Activated CD8-positive, alpha-beta memory T cell treated with anti-CD3 and anti-CD28 coated beads, Interleukin-2, amount 10 ng/mL, durations not matched to agents 7 days and 5 days (primary cell): ENCODE results near the gene OR10C1. TPM values are rescaled to one million over a fixed set of nuclear protein-coding genes. Genes with fewer than 3 reads are reported as not detected.

ENCODE experiments used
- ATAC-seq: fragments of 150-1000 bp; cut with Tn5 transposase; one replicate; pipeline ENCODE4 v1.10.0; 2021; ENCODE audit warnings: moderate library complexity
- CTCF ChIA-PET: fragments of 350-600 bp; sonication (Branson Sonifier 250); formaldehyde crosslinking; loops from one replicate; lab custom pipeline; 2021; ENCODE audit warnings: antibody characterized with exemption; lab: Charles Lee
- DNase-seq: peaks from one replicate; pipeline ENCODE4 v3.0.0-alpha.2; 2020
- H3K27ac Mint-ChIP-seq: one replicate; pipeline ENCODE4 v1.8.0; 2021; ENCODE audit warnings: mild to moderate bottlenecking, mixed read lengths
- H3K27me3 Mint-ChIP-seq: one replicate; pipeline ENCODE4 v1.8.0; 2021; ENCODE audit warnings: mixed read lengths
- H3K36me3 Mint-ChIP-seq: one replicate; pipeline ENCODE4 v1.8.0; 2021; ENCODE audit warnings: mild to moderate bottlenecking, mixed read lengths
- H3K4me1 Mint-ChIP-seq: one replicate; pipeline ENCODE4 v1.8.0; 2021; ENCODE audit warnings: mixed read lengths
- H3K4me3 Mint-ChIP-seq: one replicate; pipeline ENCODE4 v1.8.0; 2021; ENCODE audit warnings: mild to moderate bottlenecking, moderate library complexity, mixed read lengths
- H3K9me3 Mint-ChIP-seq: one replicate; pipeline ENCODE4 v1.8.0; 2022; ENCODE audit warnings: low read depth, mixed read lengths
- total RNA-seq, 2 experiments: library from RNA; stranded (reverse); gene quantifications; one replicate each; pipeline ENCODE4 v1.2.3, GENCODE V29; 2021

Gene OR10C1
- total RNA-seq, 2 experiments from 2014 or later, result not detected

DNA sequence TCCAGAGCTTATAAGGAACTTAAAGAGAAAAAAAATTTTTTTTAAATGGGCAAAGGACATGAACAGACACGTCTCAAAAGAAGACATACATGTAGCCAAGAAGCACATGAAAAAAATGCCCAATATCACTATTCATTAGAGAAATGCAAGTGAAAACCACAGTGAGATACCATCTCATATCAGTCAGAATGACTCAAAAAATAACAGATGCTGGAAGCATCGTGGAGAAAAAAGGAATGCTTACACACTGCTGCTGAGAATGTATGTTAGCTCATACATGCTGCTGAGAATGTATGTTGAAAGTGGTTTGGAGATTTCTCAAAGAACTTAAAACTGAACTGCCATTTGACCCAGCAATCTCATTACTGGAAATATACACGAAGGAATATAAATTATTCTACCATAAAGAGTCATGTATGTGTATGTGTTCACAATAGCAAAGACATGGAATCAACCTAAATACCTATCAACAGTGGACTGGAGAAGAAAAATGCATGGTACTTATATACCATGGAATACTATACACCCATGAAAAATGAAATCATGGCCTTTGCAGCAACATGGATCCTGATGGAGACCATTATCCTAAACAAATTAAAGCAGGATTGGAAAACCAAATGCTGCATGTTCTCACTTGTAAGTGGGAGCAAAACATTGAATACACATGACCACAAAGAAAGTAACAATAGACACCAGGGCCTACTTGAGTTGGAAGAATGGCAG is 12.5 kb downstream of the OR10C1 start:
- Mint-ChIP-seq H3K4me1 (no peaks in the 10 kb centered on the region), H3K36me3 (no peaks in the 10 kb centered on the region), H3K4me3 (no peak overlapping the region), H3K27ac (no peak overlapping the region), H3K27me3 (peaks cover 15% of the 10 kb centered on the region), H3K9me3 (no peaks in the 10 kb centered on the region)
- CTCF ChIA-PET, result no interaction called here
- no peak for DNase-seq
- no peak for ATAC-seq

DNA sequence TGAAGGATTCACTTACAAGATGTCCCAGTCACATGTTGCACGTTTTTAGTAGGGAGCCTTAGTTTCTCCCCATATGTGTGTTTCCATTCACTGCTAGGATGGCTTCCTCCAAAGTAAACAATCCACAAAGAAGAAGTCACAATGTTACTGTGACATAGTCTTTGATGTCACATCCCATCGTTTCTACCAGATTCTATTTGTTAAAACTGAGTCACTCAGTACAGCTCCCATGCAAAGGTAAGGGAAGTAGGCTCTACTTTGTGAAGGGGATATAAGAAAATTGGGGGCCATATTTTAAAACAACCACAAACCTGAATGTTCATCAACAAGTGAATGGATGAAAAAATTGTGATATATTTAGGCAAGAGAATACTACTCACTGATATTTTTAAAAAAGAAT is 17.9 kb downstream of the OR10C1 start, which contains the start of the genes OR11A1 and OR2H1:
Gene OR11A1 (minus strand): TSS at position 101 of the 400 bp plus-strand sequence. CDS start 29,430 bp downstream, outside the sequence.
Gene OR2H1 (plus strand): TSS at position 185 of the 400 bp plus-strand sequence. CDS start 4,615 bp downstream, outside the sequence.
- no peaks in the 10 kb centered on the region for H3K36me3 Mint-ChIP-seq
- H3K27ac Mint-ChIP-seq, result no peak within 1 kb of the TSS
- CTCF ChIA-PET, result no interaction called here
- DNase-seq, result no peak
- H3K4me3 Mint-ChIP-seq, result no peak within 1 kb of the TSS
- H3K4me1 Mint-ChIP-seq, result peaks cover 2% of the 10 kb centered on the region
- peaks cover 27% of the 10 kb centered on the region for H3K27me3 Mint-ChIP-seq
- H3K9me3 Mint-ChIP-seq, result no peaks in the 10 kb centered on the region
- ATAC-seq, result no peak

DNA sequence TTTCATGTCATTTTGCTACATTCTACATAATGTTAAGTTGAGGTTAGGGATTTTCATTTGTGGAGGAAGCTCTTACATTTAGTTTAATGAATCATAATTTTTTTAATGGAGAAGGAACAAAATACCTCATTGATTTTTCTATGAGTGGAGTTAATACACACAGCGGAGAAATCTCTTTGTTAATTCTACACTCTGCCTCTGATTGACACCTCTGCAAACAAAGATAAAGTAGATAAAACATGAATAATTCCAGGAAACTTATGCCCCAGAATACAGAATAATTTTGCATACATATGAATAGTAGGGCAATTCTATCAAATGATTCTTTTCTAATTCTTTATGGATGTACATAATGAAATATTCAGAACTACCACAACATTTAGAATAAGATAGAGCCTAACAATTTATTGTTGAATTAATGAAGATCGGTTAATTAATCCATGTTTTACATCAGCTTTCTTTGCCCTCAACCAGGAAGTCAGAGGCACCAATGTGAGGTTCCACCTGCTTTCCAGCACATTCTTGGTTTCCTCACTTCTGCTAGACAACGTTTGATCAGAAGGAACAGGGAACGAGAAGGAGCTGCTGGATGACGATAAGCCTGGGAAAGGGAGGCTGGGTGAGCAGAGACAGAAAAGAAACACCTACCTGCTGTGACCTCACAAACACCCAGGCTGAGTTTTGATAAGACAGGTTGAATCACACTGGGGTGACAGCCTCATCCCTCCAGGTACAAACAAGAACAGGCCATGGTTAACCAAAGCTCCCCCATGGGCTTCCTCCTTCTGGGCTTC is 22.1 kb downstream of the OR10C1 start:
- H3K4me1 Mint-ChIP-seq, result peaks cover 2% of the 10 kb centered on the region
- no peaks in the 10 kb centered on the region for H3K36me3 Mint-ChIP-seq
- DNase-seq, result no peak
- CTCF ChIA-PET, result no interaction called here
- ATAC-seq, result no peak
- no peak overlapping the region for H3K4me3 Mint-ChIP-seq
- H3K27me3 Mint-ChIP-seq, result peaks cover 36% of the 10 kb centered on the region
- no peaks in the 10 kb centered on the region for H3K9me3 Mint-ChIP-seq
- no peak overlapping the region for H3K27ac Mint-ChIP-seq

DNA sequence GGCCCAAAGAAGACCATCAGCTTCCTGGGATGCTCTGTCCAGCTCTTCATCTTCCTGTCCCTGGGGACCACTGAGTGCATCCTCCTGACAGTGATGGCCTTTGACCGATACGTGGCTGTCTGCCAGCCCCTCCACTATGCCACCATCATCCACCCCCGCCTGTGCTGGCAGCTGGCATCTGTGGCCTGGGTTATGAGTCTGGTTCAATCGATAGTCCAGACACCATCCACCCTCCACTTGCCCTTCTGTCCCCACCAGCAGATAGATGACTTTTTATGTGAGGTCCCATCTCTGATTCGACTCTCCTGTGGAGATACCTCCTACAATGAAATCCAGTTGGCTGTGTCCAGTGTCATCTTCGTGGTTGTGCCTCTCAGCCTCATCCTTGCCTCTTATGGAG is 22.9 kb downstream of the OR10C1 start:
- DNase-seq, result no peak
- no peaks in the 10 kb centered on the region for H3K36me3 Mint-ChIP-seq
- no peak overlapping the region for H3K27ac Mint-ChIP-seq
- peaks cover 36% of the 10 kb centered on the region for H3K27me3 Mint-ChIP-seq
- no peaks in the 10 kb centered on the region for H3K9me3 Mint-ChIP-seq
- H3K4me1 Mint-ChIP-seq, result peaks cover 2% of the 10 kb centered on the region
- ATAC-seq, result no peak
- CTCF ChIA-PET, result no interaction called here
- no peak overlapping the region for H3K4me3 Mint-ChIP-seq

DNA sequence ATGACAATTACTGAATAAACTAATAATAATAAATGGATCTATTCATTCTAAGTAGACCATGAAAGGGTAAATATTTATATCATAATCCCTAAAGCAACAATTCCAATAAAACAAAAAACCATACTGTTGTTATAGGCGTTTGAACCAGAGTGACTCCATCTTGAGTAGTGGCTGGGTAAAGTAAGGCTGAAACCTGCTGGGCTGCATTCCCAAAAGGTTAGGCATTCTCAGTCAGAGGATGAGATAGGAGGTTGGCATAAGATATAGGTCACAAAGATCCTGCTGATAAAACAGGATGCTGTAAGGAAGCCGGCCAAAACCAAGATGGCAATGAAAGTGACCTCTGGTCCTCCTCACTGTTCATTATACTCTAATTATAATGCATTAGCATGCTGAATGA is 26.2 kb downstream of the OR10C1 start:
- no peak for DNase-seq
- CTCF ChIA-PET, result no interaction called here
- H3K27ac Mint-ChIP-seq, result no peak overlapping the region
- peaks cover 2% of the 10 kb centered on the region for H3K4me1 Mint-ChIP-seq
- no peaks in the 10 kb centered on the region for H3K9me3 Mint-ChIP-seq
- H3K27me3 Mint-ChIP-seq, result peaks cover 34% of the 10 kb centered on the region
- no peak overlapping the region for H3K4me3 Mint-ChIP-seq
- ATAC-seq, result no peak
- no peaks in the 10 kb centered on the region for H3K36me3 Mint-ChIP-seq

DNA sequence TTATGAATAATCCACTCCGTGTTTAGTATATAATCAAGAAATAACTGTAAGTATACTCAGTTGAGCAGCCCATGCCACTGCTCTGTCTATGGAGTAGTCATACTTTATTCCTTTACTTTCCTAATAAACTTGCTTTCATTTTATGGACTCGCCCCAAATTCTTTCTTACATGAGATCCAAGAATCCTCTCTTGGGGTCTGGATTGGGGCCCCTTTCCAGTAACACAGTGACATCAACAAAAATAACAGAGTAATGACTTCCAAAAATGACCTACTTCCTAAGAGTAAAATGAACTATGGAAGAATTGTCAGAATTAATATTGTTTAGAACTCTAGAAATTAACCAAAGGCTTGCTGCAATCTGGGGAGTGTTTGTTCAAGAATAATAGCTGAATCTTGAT is 26.7 kb downstream of the OR10C1 start:
- H3K9me3 Mint-ChIP-seq, result no peaks in the 10 kb centered on the region
- H3K27ac Mint-ChIP-seq, result no peak overlapping the region
- CTCF ChIA-PET, result no interaction called here
- no peak for DNase-seq
- peaks cover 34% of the 10 kb centered on the region for H3K27me3 Mint-ChIP-seq
- H3K36me3 Mint-ChIP-seq, result no peaks in the 10 kb centered on the region
- H3K4me1 Mint-ChIP-seq, result peaks cover 2% of the 10 kb centered on the region
- no peak overlapping the region for H3K4me3 Mint-ChIP-seq
- ATAC-seq, result no peak

DNA sequence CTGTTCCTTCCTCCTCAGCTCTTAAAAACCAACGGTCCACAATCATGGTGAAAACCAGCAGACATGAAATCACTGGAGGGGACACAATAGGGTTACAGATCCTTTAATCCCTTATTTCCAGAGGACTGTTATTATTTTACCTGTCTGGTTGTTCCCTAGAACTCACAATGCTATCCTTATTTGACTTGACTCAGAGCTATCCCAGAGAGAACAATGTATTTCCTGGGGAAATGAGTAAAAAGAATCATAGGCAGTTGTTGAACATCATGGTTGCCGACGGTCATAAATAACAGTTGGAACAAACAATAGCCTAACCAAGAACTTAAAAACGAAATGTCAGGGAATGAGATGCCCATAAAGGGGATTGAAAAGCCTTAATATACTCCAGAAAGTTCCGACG is 27.1 kb downstream of the OR10C1 start:
- DNase-seq, result no peak
- no peaks in the 10 kb centered on the region for H3K9me3 Mint-ChIP-seq
- H3K27ac Mint-ChIP-seq, result no peak overlapping the region
- no peak for ATAC-seq
- H3K4me3 Mint-ChIP-seq, result no peak overlapping the region
- peaks cover 36% of the 10 kb centered on the region for H3K27me3 Mint-ChIP-seq
- no peaks in the 10 kb centered on the region for H3K36me3 Mint-ChIP-seq
- peaks cover 2% of the 10 kb centered on the region for H3K4me1 Mint-ChIP-seq
- CTCF ChIA-PET, result no interaction called here

DNA sequence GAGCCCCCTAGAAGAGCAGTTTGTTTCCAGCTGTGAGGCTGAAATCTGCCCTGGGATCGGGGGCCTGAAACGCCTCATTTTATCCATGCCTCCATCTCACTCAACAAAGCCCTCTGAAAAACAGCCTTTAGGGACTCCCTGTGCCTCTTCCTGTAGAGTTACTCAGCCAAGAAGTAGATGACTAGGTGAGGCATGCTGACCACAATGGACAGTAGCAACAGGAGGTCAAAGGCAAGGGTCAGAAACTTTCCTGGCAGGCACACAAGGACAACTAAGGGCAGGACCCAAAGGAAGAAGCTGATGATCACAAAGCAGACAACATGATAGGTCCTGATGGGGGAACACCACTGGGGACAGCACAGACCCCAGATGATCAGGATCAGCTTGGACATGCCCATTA is 35.9 kb downstream of the OR10C1 start:
- H3K36me3 Mint-ChIP-seq, result no peaks in the 10 kb centered on the region

DNA sequence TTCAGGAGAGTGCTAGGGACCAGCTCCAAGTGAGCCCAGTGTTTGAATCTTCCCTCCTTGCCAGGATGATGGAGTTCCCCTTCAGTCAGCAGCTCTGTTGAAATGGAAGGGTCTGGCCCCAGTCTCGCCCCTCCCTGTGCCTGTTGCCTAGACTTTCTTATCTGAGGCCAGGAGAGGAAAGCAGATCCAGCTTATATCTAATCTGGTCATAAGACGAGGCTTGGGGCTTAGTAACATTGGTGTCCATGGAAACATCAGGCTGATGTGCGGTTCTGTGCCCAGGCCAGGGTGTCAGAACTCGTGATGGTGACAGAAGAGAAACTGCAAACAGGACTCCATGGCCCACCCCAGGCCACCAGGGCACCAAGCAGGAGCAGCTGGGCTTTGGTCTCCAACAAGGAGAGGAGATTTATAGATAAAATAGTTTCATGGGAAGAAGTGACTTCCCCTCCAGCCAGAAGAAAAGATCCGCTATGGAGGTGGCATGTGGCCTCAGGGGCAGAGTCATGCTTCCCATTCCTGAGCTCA is 38.9 kb downstream of the OR10C1 start:
- peaks cover 13% of the 10 kb centered on the region for H3K27me3 Mint-ChIP-seq
- H3K4me1 Mint-ChIP-seq, result no peaks in the 10 kb centered on the region
- ATAC-seq, result no peak
- no peaks in the 10 kb centered on the region for H3K9me3 Mint-ChIP-seq
- H3K4me3 Mint-ChIP-seq, result no peak overlapping the region
- DNase-seq, result no peak
- CTCF ChIA-PET, result no interaction called here
- no peaks in the 10 kb centered on the region for H3K36me3 Mint-ChIP-seq
- no peak overlapping the region for H3K27ac Mint-ChIP-seq

More for the DNA sequence above, 35.9 kb downstream of the OR10C1 start:
- CTCF ChIA-PET, result no interaction called here
- no peaks in the 10 kb centered on the region for H3K9me3 Mint-ChIP-seq
- H3K4me3 Mint-ChIP-seq, result no peak overlapping the region
- H3K27me3 Mint-ChIP-seq, result peaks cover 13% of the 10 kb centered on the region
- H3K27ac Mint-ChIP-seq, result no peak overlapping the region
- ATAC-seq (no peak), DNase-seq (no peak)
- H3K4me1 Mint-ChIP-seq, result no peaks in the 10 kb centered on the region

DNA sequence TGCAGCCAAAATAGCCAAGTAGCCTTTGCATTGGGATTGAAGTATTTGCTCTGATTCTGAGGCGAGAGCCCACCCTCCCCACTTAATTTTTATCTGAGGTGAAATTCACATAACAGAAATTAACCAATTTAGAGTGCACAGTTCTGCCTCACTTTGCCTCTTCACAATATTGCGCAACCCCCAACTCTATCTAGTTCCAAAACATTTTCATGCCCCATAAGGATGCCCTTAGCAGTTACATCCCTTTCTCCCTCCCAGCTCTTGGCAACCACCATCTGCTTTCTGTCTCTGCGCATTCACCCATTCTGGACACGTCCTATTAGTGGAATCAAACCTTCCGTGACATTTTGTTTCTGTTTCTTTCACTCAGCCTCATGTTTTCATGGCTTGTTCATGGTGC is 39.6 kb downstream of the OR10C1 start:
- H3K4me3 Mint-ChIP-seq, result no peak overlapping the region
- DNase-seq (no peak), ATAC-seq (no peak)
- CTCF ChIA-PET, result no interaction called here
- H3K27ac Mint-ChIP-seq, result no peak overlapping the region
- peaks cover 17% of the 10 kb centered on the region for H3K27me3 Mint-ChIP-seq
- no peaks in the 10 kb centered on the region for H3K4me1 Mint-ChIP-seq
- no peaks in the 10 kb centered on the region for H3K9me3 Mint-ChIP-seq
- H3K36me3 Mint-ChIP-seq, result no peaks in the 10 kb centered on the region

DNA sequence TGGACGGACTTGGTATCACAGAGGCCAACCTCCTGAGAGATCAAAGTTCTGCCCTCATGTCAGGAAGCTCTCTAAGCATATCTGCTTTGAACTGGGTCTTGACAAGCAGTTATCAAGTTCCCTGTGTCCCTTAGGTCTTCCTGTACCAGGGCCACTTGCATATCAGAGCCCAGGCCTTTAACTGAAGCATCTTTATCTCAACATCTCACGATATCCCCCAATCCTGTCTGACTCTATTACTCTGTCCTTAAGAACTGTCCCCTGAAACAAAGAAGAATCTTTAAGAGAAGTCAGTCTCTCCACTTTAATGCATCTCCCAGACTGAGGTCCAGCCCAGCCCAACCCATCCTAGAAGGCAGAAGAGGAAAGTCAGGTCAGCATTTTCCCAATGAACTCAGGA is 40.5 kb downstream of the OR10C1 start:
- ATAC-seq (no peak), DNase-seq (no peak)
- peaks cover 18% of the 10 kb centered on the region for H3K27me3 Mint-ChIP-seq
- H3K4me1 Mint-ChIP-seq, result no peaks in the 10 kb centered on the region
- no peak overlapping the region for H3K27ac Mint-ChIP-seq
- CTCF ChIA-PET, result no interaction called here
- no peaks in the 10 kb centered on the region for H3K9me3 Mint-ChIP-seq
- H3K36me3 Mint-ChIP-seq, result no peaks in the 10 kb centered on the region
- H3K4me3 Mint-ChIP-seq, result no peak overlapping the region

DNA sequence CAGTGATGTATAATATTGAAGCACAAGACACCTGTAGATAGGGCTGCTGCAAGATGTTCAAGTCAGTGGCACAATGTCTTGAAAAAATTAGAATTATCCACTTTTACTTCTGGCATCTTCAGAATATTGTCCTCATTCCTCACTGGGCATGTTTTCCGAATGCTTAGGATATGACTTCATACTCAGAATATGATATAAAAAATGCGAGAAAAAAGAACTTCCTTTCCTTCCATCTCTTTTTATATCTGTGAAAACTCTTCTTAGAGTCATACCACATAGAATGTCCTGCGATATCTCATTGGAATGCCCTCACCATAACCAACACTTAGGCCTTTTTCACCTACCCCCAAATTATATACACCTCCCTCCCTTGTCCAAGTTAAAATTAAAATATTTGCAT is 44.1 kb downstream of the OR10C1 start:
- CTCF ChIA-PET, result no interaction called here
- Mint-ChIP-seq H3K36me3 (no peaks in the 10 kb centered on the region), H3K4me3 (no peak overlapping the region), H3K27ac (no peak overlapping the region), H3K9me3 (no peaks in the 10 kb centered on the region), H3K4me1 (no peaks in the 10 kb centered on the region), H3K27me3 (peaks cover 27% of the 10 kb centered on the region)
- no peak for ATAC-seq
- no peak for DNase-seq

DNA sequence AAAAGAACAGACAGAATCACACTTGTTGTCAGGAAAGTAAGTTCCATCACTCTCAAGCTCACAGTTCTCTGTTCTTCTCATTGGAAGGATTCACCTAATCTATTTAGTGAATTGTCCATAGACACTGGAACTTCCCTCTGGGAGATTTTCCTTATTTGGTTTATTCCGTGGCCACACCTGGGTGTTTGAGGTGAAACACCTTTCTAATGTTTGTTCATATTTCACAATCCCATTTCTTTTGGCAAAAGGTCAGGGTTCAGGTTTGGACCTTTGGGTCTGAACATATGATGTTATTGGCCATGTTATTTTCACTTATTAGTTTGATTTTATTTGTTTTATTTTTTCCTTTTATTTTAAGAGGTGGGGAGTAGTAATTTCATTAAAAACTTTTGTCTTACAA is 44.6 kb downstream of the OR10C1 start:
- DNase-seq (no peak), ATAC-seq (no peak)

DNA sequence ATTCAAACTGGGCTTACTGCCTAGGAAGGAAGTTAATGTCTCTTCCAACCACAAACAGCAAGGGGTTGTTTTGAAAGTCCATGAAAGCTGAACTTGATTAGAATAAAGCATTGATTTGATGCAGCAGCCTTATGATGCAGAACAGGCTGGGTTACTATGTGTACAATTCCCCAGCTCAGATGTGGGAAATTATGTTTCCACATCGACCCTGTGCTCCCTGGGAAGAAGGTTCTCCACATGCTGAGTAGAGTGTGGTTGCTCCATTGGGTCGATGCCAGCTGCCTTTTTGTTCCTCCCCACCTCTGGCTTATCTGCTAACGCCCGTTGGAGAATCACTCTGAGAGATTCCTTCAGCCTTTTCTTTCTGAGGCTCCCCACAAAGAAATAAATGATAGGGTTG is 47.5 kb downstream of the OR10C1 start:
- Mint-ChIP-seq H3K27me3 (peaks cover 21% of the 10 kb centered on the region), H3K9me3 (no peaks in the 10 kb centered on the region), H3K4me3 (no peak overlapping the region), H3K27ac (no peak overlapping the region), H3K36me3 (no peaks in the 10 kb centered on the region), H3K4me1 (no peaks in the 10 kb centered on the region)
- CTCF ChIA-PET, result no interaction called here
- ATAC-seq (no peak), DNase-seq (no peak)

More for the DNA sequence above, 44.6 kb downstream of the OR10C1 start:
- Mint-ChIP-seq H3K9me3 (no peaks in the 10 kb centered on the region), H3K4me3 (no peak overlapping the region), H3K4me1 (no peaks in the 10 kb centered on the region), H3K27me3 (peaks cover 27% of the 10 kb centered on the region), H3K27ac (no peak overlapping the region), H3K36me3 (no peaks in the 10 kb centered on the region)
- CTCF ChIA-PET, result no interaction called here
